Panc1 (cell line): ENCODE data around the gene OST4.

ENCODE experiments used
- POLR2AphosphoS5 ChIP-seq: IDR thresholded peaks from 2 replicates; pipeline ENCODE4 v1.6.1; 2012; ENCODE audit warnings: mild to moderate bottlenecking, low read depth, low read length, moderate library complexity
- SIN3A ChIP-seq: IDR thresholded peaks from 2 replicates; pipeline ENCODE4 v1.6.1; 2012; ENCODE audit warnings: low read depth, mild to moderate bottlenecking, low read length, moderate library complexity, borderline replicate concordance; ENCODE audit not compliant: insufficient read depth
- TF ChIP-seq, protein P1 (sequence below): fragments of 450-650 bp; IDR thresholded peaks from 2 replicates; pipeline ENCODE4 v1.5.1; 2017; ENCODE audit warnings: mild to moderate bottlenecking

DNA sequence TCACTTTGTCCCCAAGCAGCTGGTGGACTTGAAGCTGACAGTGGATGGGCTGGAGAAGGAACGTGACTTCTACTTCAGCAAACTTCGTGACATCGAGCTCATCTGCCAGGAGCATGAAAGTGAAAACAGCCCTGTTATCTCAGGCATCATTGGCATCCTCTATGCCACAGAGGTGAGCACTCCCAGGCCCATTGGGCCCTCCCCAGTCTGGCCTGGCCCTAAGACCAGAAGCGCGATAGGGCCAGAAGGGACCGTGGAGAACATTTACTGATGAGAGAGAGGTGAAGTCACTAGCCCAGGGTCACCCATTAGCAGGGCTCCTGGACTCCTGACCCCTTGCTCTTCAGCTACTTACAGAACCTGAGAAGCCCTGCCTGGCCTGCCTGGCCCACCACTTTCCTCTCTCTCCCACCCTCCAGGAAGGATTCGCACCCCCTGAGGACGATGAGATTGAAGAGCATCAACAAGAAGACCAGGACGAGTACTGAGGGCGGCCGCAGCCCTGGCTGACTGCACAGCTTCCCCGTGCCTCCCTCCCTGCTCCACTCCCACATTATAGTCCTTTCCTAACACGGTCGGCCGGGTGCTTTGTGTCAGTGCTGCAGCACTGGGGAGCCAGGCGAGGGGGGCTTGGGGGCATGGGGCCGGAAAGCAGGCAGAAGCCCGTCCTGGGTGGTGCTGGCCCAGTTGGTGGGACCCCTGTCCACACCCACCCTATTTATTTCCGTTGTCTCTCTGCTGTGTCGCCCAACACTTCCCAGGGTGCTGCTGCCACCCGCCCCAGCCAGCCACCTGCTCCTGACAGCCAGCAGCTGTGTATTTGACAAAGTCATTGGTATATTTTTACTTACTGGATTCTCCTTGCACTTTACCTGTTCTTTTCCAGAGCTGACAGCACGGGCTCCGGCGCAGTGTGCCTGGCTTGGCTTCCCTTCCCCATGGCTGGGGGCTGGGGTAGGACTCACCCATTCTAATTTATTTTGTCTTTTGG, 45.3 kb downstream of the OST4 start:
- no peak for TF ChIP-seq POLR2AphosphoS5
- TF ChIP-seq, protein P1, sequence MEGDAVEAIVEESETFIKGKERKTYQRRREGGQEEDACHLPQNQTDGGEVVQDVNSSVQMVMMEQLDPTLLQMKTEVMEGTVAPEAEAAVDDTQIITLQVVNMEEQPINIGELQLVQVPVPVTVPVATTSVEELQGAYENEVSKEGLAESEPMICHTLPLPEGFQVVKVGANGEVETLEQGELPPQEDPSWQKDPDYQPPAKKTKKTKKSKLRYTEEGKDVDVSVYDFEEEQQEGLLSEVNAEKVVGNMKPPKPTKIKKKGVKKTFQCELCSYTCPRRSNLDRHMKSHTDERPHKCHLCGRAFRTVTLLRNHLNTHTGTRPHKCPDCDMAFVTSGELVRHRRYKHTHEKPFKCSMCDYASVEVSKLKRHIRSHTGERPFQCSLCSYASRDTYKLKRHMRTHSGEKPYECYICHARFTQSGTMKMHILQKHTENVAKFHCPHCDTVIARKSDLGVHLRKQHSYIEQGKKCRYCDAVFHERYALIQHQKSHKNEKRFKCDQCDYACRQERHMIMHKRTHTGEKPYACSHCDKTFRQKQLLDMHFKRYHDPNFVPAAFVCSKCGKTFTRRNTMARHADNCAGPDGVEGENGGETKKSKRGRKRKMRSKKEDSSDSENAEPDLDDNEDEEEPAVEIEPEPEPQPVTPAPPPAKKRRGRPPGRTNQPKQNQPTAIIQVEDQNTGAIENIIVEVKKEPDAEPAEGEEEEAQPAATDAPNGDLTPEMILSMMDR = no peak
- no peak for TF ChIP-seq SIN3A
